ENCODE results near the gene CELF3.
"Not testable (repeated sequence)": the region's sequence is repeated elsewhere in the genome, so short reads cannot be mapped to it uniquely, and the experiment has no call there.

CELF3 gene

GRCh38 chr1:151716771-151717631 lies at the start of gene CELF3:
Gene CELF3 (minus strand): TSS chr1:151716803. CDS start chr1:151716020, 783 bp downstream.
- DNase-seq: no peak

DNA sequence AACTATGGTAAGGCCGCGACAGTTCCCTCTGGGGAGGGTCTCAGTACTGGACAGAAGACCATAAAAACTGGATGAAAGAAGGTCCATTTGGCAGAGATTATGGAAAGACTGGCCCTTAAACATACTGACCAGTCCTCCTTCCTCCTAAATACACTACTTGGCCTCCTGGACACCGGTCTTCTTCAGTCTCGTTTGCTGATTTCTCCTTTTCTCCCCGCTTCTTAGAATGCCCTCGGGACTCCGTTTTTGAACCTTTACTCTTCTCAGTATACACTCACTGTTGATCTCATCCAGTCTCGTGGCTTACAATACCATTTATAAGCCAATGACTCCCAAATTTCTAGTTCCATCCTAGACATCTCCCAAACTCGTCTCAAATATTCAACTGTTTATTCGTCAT lies 47.4 kb upstream of the CELF3 start:
- DNase-seq: no peak

DNA sequence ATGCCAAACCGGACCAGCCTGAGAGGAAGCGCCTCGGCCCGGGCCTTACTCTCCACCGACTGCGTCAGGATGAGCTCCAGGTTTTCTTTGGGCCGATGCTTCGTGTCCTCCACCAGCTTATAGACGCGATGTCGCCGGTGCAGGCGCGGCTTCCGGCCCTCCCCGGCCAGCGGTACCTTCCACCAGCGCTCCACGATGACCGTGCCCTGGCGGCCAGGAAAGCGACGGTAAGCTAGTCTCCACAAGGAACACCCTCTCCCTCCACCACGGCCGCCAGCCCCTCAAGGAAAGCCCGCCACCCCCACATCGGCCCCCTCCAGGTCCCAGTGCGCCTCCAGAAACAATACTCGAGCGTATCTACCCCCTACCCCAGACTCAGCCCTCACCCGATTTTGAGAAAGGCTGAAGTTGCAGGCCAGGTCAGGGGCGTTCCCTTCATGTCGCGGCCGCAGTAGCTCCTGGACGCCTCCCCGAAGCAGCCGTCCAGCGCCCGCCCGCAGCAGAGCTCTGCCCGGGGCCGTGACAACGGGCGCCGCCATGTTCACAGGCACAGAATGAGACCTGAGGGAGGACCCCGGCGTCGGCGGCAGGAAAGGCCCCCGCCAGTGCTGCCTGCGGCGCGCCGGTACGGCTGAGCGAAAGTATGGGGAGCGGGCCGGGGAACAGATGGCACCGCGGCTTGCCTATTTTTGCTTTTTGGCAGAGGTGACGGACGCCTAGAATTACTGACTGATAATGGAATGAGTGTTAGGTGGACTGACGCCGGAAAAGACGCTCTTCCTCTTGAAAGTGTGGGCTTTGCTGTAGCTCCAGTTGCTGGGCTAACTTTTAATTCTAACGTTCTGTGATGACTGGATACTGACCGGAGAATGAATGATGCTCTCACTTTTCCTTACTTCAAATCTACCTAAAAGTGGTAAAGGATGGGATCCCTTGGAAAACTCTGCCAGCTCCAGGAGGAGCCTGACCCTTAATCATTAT lies 46.6 kb upstream of the CELF3 start, which contains the start of gene MRPL9:
MRPL9 (minus strand) TSS at position 556 of the 981 bp plus-strand sequence; CDS start at position 539, 17 bp downstream.
- peak; percentile 81 for DNase-seq

GRCh38 chr1:151760597-151761385 lies 44.2 kb upstream of the CELF3 start:
- no peak for DNase-seq

GRCh38 chr1:151759241-151759640 lies 42.6 kb upstream of the CELF3 start:
- no peak for DNase-seq

DNA sequence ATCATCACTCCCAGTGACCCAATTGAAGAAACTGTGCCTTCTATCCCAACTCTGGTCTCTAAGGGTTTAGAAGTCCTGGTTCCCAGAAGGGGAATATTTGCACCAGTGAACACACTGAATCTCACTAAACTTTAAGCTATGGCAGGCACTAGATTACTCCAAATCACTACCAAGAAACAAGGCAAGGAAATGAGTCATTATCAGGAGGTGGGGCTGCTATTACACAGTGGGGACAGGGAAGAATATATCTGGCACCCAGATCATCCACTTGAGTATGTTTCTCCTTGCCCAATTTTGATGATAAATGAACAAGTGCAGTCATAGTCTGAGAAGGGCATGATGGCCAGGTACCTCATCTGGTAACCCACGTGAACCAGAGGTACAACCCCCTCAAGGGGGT lies 39.7 kb upstream of the CELF3 start:
- peak; percentile 55 for DNase-seq

DNA sequence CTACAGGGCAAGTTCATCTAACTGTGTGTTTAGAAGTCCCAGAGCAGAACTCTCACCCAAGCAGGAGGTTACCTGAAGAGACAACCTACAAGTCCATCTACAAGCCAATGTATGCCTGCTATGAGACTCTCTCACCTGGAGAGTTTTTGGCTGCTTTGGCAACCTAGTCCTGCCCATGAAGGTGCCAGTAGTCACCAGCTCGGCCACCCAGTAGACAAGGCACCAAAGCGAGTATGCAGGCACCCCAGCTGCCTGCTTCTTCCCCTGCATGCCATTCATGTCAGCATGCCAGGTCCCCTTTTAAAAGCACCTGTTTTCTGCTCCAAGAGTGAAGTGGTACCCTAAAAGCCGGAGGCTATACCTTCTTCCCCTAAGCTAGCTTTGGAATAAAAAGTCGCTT lies 24.9 kb upstream of the CELF3 start:
- DNase-seq: no peak

GRCh38 chr1:151739590-151740355 lies 23.2 kb upstream of the CELF3 start:
- DNase-seq: no peak

DNA sequence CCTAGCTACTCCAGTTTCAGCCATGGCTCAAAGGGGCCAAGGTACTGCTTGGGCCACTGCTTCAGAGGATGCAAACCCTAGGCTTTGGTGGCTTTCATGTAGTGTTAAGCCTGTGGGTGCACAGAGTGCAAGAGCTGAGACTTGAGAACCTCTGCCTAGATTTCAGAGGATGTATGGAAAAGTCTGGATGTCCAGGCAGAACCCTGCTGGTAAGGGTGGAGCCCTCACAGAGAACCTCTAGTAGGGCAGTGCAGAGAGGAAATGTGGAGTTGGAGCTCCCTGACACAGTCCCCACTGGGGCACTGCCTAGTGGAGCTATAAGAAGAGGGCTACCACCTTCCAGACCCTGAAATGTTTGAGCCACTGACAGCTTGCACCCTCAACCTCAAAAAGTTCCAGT lies 20.9 kb upstream of the CELF3 start:
- DNase-seq: no peak

DNA sequence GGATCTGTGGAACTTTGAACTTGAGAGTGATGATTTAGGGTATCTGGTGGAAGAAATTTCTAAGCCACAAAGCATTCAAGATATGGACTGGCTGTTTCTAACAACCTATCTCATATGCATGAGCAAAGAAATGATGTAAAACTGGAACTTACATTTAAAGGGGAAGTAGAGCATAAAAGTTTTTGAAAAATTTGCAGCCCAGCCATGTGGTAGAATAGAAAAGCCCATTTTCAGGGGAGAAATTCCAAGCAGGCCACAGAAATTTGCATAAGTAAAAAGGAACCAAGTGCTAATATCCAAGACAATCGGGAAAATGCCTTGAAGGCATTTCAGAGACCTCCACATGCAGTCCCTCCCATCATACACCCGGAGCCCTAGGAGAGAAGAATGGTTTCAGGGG lies 20.4 kb upstream of the CELF3 start:
- no peak for DNase-seq

GRCh38 chr1:151733995-151734394 lies 17.4 kb upstream of the CELF3 start:
- DNase-seq: not testable (repeated sequence)

GRCh38 chr1:151733126-151733525 lies 16.5 kb upstream of the CELF3 start:
- DNase-seq: no peak

- no peak for DNase-seq
Measured at GRCh38 chr1:151729966-151730291, 13.3 kb upstream of the CELF3 start.

DNA sequence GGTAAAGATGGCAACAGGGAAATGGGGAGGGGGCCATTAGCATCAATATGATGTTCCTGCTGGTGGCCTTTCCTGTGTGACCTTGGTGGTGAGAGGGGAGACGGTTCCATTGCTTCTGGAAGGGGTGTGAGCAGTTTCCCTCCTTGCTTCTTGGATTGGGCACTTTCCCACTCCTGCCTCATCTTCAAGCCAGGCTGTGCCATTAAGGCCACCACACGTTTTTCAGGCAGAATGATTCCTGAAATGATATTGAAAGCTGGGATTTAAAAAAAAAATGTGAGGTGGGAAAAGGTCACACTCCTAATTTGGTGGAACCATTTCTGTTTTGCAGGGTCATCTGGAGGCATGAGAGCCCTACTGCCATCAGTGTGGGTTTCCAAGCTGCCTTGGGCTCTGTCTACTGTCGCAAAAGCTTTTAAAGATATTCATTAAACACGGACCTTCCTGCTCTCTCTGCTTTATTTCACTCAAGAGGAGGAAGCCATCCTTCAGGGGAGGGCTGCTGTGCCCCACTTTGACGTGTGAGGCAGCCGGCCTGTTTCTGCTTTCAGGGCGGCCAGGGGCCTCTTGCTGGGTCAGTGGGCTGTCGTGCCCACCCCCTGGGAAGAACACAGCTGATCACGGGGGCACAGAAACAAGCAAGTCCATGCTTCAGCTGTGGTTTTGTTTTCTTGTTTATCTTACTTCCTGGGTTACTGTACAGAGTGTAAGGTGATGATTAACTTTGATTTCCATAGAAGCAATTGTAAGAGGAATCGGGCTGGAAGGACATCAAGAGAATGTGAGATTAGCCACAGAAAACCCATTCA lies 12.8 kb upstream of the CELF3 start:
- no peak for DNase-seq

GRCh38 chr1:151728151-151729054 lies 11.8 kb upstream of the CELF3 start:
- DNase-seq: no peak

- no peak for DNase-seq
Measured at GRCh38 chr1:151723726-151724370, 7.2 kb upstream of the CELF3 start.

- DNase-seq: no peak
Measured at GRCh38 chr1:151721788-151722510, 5.3 kb upstream of the CELF3 start.

DNA sequence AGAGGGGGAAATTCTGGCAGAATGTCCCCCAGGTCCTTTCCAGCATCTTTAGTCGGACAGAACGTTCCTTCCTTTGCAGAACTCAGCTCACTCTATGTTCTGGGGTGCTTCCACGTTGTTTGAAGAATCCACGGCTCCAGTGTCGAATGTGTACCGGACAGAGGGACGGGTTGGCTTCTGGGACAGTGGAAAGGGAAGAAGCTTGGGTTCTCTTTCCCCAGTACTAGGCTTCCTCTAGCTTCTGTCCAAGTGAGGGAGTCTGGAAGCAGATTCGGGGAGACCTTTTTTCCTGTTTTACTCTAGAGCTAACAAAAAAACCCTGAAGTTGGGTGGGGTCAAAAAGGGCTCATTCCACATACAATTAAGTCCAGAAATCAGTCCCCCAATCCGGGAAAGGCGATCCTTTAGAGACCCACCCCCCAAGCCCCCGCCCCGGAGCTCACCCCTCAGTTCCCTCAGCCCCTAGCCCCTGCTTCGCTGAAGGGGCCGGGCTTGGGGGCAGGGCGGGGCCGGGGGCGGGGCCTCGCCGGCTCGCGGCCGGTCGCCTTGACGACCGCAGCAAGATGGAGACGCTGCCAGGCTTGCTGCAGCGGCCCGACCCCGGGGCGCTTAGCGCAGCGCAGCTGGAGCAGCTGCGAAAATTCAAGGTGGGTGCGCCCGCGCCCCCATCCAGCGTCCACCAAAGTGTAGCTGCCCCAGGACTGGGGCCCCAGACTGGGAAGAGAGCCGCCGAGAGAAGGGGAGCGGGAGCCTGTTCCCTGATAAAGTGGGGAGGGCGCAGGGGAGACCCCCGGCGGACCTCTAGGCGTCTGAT lies 4.6 kb upstream of the CELF3 start, which contains the start of gene RIIAD1:
RIIAD1 (plus strand) TSS at position 549 of the 814 bp plus-strand sequence; CDS start at position 564, 15 bp downstream.
- DNase-seq: peak; percentile 20
